Activated CD8-positive, alpha-beta memory T cell treated with anti-CD3 and anti-CD28 coated beads for 24 hours (primary cell): ENCODE measurements around the gene MON1A.

Source experiments
- DNase-seq: peaks from one replicate; pipeline ENCODE4 v3.0.0-alpha.2; 2020

Gene MON1A

GRCh38 chr3:49886922-49887265 lies 42.7 kb downstream of the MON1A start:
- no peak for DNase-seq

- DNase-seq, result no peak
Observed at GRCh38 chr3:49883998-49884397, 45.6 kb downstream of the MON1A start.

- DNase-seq, result no peak
Observed at GRCh38 chr3:49882166-49882565, 47.4 kb downstream of the MON1A start.

- no peak for DNase-seq
Observed at GRCh38 chr3:49880581-49881315, 48.9 kb downstream of the MON1A start.

GRCh38 chr3:49879721-49880120 lies 49.9 kb downstream of the MON1A start:
- no peak for DNase-seq

- no peak for DNase-seq
Observed at GRCh38 chr3:49878686-49879085, 50.9 kb downstream of the MON1A start.

GRCh38 chr3:49877716-49878115 lies 51.9 kb downstream of the MON1A start:
- no peak for DNase-seq

GRCh38 chr3:49876567-49876966 lies 53.0 kb downstream of the MON1A start:
- DNase-seq, result no peak

GRCh38 chr3:49873623-49874022 lies 56.0 kb downstream of the MON1A start:
- DNase-seq, result no peak

- no peak for DNase-seq
Observed at GRCh38 chr3:49872801-49873281, 56.8 kb downstream of the MON1A start.

- no peak for DNase-seq
Observed at GRCh38 chr3:49871531-49872153, 58.0 kb downstream of the MON1A start.

- DNase-seq, result peak; percentile 69
Observed at GRCh38 chr3:49869525-49870126, 60.0 kb downstream of the MON1A start, which contains the start of gene CAMKV. TSS of gene CAMKV (minus strand) at chr3:49869906. CDS start at chr3:49862388, 7,518 bp downstream.

- DNase-seq, result no peak
Observed at GRCh38 chr3:49868862-49869466, 60.6 kb downstream of the MON1A start.

GRCh38 chr3:49867871-49868321 lies 61.7 kb downstream of the MON1A start:
- no peak for DNase-seq

- no peak for DNase-seq
Observed at GRCh38 chr3:49867400-49867799, 62.2 kb downstream of the MON1A start.

GRCh38 chr3:49865198-49865784 lies 64.3 kb downstream of the MON1A start:
- no peak for DNase-seq

GRCh38 chr3:49864505-49864904 lies 65.1 kb downstream of the MON1A start:
- DNase-seq, result no peak

GRCh38 chr3:49859576-49860305 lies 69.9 kb downstream of the MON1A start:
- DNase-seq, result no peak
